PC-3 (cell line): ENCODE results near the gene NTF3.

Experiments used
- CTCF ChIP-seq: fragments of 300-600 bp; sonication (generic); conservative IDR thresholded peaks from 2 replicates; pipeline ENCODE4 v1.5.1; 2017; ENCODE audit warnings: antibody characterized with exemption, low read depth, mild to moderate bottlenecking, low read length
- EZH2 ChIP-seq: fragments of 300-600 bp; sonication (generic); IDR thresholded peaks from one replicate; pipeline ENCODE4 v1.6.1; 2017; ENCODE audit warnings: antibody characterized with exemption, mild to moderate bottlenecking, low read length; ENCODE audit not compliant: unreplicated experiment
- EZH2phosphoT487 ChIP-seq: fragments of 300-600 bp; sonication (generic); IDR thresholded peaks from 2 replicates; pipeline ENCODE4 v1.6.1; 2018; ENCODE audit warnings: mild to moderate bottlenecking, antibody characterized with exemption, low read length, borderline replicate concordance

GRCh38 chr12:5525783-5526367 lies 94.0 kb downstream of the NTF3 start:
- TF ChIP-seq CTCF (no peak), EZH2 (no peak), EZH2phosphoT487 (no peak)
